Adrenal gland (tissue), 12 donors: ENCODE results near the gene PRKG1. TPM values are rescaled to one million over a fixed set of nuclear protein-coding genes. Genes with fewer than 3 reads are reported as not detected.

Experiments used
- DNase-seq, 7 donors: peaks; one replicate each; pipeline ENCODE4 v3.0.0-alpha.2; 2019 to 2020
- H3K27ac ChIP-seq, 5 donors: fragments of 200-600 bp; sonication (generic) in 4 of 5; 1 replicate in 3 of 5; 2 replicates in 2 of 5; pipeline versions ENCODE4 v1.5.1 to v1.8.0; 2016 to 2020; ENCODE audit warnings: mild to moderate bottlenecking in 1 of 5
- H3K27me3 ChIP-seq: fragments of 200-600 bp; 2 replicates; pipeline ENCODE4 v1.8.0; 2021
- H3K36me3 ChIP-seq, 2 donors: fragments of 200-600 bp; replicated peaks in 1 of 2; 1 replicate in 1 of 2; 2 replicates in 1 of 2; pipeline versions ENCODE4 v1.5.1 to v1.8.0; 2018 to 2022
- H3K4me1 ChIP-seq, 2 donors: fragments of 200-600 bp; replicated peaks in 1 of 2; 1 replicate in 1 of 2; 2 replicates in 1 of 2; pipeline versions ENCODE4 v1.5.1 to v1.8.0; 2018 to 2021
- H3K4me3 ChIP-seq, 4 donors: fragments of 200-600 bp; sonication (generic) in 3 of 4; one replicate each; pipeline ENCODE4 v1.5.1; 2016 to 2018
- H3K9me3 ChIP-seq, 3 donors: fragments of 200-600 bp; sonication (generic) in 1 of 3; replicated peaks in 1 of 3; 1 replicate in 2 of 3; 2 replicates in 1 of 3; pipeline versions ENCODE4 v1.5.1 to v1.8.0; 2016 to 2021
- CTCF ChIP-seq, 6 experiments: fragments of 450-650 bp in 4 of 6; fragments of 200-600 bp in 2 of 6; sonication (generic) in 1 of 6; IDR thresholded peaks; 1 replicate in 5 of 6; 2 replicates in 1 of 6; pipeline versions ENCODE4 v1.5.1 to v1.8.0; 2016 to 2021; ENCODE audit warnings: antibody characterized with exemption in 6 of 6, mild to moderate bottlenecking in 2 of 6, moderate library complexity in 1 of 6
- POLR2A ChIP-seq, 2 donors: fragments of 450-650 bp; IDR thresholded peaks; one replicate each; pipeline ENCODE4 v1.6.1; 2017; ENCODE audit warnings: antibody characterized with exemption in 2 of 2, mild to moderate bottlenecking in 2 of 2, moderate library complexity in 1 of 2
- WGBS, 4 donors: extraction: QIAGEN DNeasy Blood & Tissue Kit in 2 of 4; methylation state at CpG; one replicate each; pipeline versions ENCODE4 v1.1.5 to v1.1.7; 2013 to 2017; 5-methylcytosine and 5-hydroxymethylcytosine counted together
- intact Hi-C, 2 donors: fragments of 100-400 bp; cut with DNase I; formaldehyde crosslinking; loops; one replicate each; pipeline versions ENCODE4 v1.14.1 to v1.15.0; 2022 to 2023
- polyA plus RNA-seq, 3 donors: library from polyadenylated mRNA; stranded (reverse); fragments of 200-250 nt in 2 of 3; fragments of 350-450 nt in 1 of 3; fragmentation: Illumina TruSeq in 1 of 3; extraction: RNeasy Lipid Tissue Mini Kit (QIAGEN cat#74804) in 1 of 3; gene quantifications; one replicate each; pipeline ENCODE4 v1.2.3, GENCODE V29; 2013 to 2014
- total RNA-seq, 9 donors: library from RNA; depleted of rRNA in 4 of 9; stranded (reverse); fragments of >200 nt in 4 of 9; fragments of 120-200 nt in 1 of 9; fragmentation: NEBNext Ultra II Directional in 1 of 9; extraction: Animal tissue kit (Norgen Biotek cat#: 25700) in 1 of 9; gene quantifications; one replicate each; pipeline versions ENCODE4 v1.1.0 to v1.2.4, GENCODE V29; 2013 to 2023
- donor health status: healthy with polysubstance abuse.
- donor health status: Bipolar disorder and iron deficiency.
- donor health status: DM: yes; HTN: yes; CAD: no.
- donor health status: DM: no; HTN: no; CAD: no.
- donor health status: DM: no; HTN: no; CAD: no.
- donor health status: DM: yes; HTN: yes; CAD: no.

The PRKG1 gene
- total and polyA plus RNA-seq, 12 donors = 6.9 to 104 (median 29.7) TPM

GRCh38 chr10:51999096-51999495 lies 924.8 kb downstream of the PRKG1 start:
- Histone ChIP-seq H3K36me3 (no peaks in the 10 kb centered on the region), H3K4me3 (no peak overlapping the region), H3K4me1 (peaks cover 0 to 3% of the 10 kb centered on the region in 2 donors), H3K27ac (no peak overlapping the region), H3K27me3 (no peaks in the 10 kb centered on the region), H3K9me3 (no peaks in the 10 kb centered on the region)
- DNase-seq = no peak
- intact Hi-C loops = no loop called here
- 74 to 80% (median 79%) methylated on average over 5 of the region's 5 CpGs for WGBS, 4 donors
- TF ChIP-seq POLR2A (IDR thresholded peaks at IDR 0.05) (no peak), CTCF (IDR thresholded peaks at IDR 0.05) (no peak)

- WGBS, 4 donors = 49 to 56% (median 52%) methylated on average over 5 of the region's 5 CpGs
- Histone ChIP-seq H3K4me1 (peaks cover 0 to 3% of the 10 kb centered on the region in 2 donors), H3K4me3 (no peak overlapping the region), H3K9me3 (no peaks in the 10 kb centered on the region), H3K27ac (no peak overlapping the region), H3K36me3 (no peaks in the 10 kb centered on the region), H3K27me3 (no peaks in the 10 kb centered on the region)
- no peak for TF ChIP-seq POLR2A (IDR thresholded peaks at IDR 0.05)
- peak; percentile 31 to 61 (median 48) for TF ChIP-seq CTCF (IDR thresholded peaks at IDR 0.05)
- intact Hi-C loops = no loop called here
- DNase-seq = no peak
Observed at GRCh38 chr10:52004342-52004949, 930.2 kb downstream of the PRKG1 start.

- Histone ChIP-seq H3K27ac (no peak overlapping the region), H3K27me3 (no peaks in the 10 kb centered on the region), H3K4me1 (peaks cover 0 to 3% of the 10 kb centered on the region in 2 donors), H3K36me3 (no peaks in the 10 kb centered on the region), H3K9me3 (no peaks in the 10 kb centered on the region), H3K4me3 (no peak overlapping the region)
- no peak for DNase-seq
- 93 to 99% (median 97%) methylated on average over 2 of the region's 2 CpGs for WGBS, 4 donors
- intact Hi-C loops = no loop called here
- no peak for TF ChIP-seq POLR2A (IDR thresholded peaks at IDR 0.05)
- no peak for TF ChIP-seq CTCF (IDR thresholded peaks at IDR 0.05)
Observed at GRCh38 chr10:52007091-52007490, 932.8 kb downstream of the PRKG1 start.

- H3K27ac ChIP-seq = no peak overlapping the region
- TF ChIP-seq POLR2A (IDR thresholded peaks at IDR 0.05) (no peak), CTCF (IDR thresholded peaks at IDR 0.05) (no peak)
- no peaks in the 10 kb centered on the region for H3K4me1 ChIP-seq
- H3K36me3 ChIP-seq = no peaks in the 10 kb centered on the region
- peaks cover 0 to 5% (median 0%) of the 10 kb centered on the region in 3 donors for H3K9me3 ChIP-seq
- 89 to 98% (median 91%) methylated on average over 1 of the region's 1 CpG for WGBS, 4 donors
- H3K27me3 ChIP-seq = no peaks in the 10 kb centered on the region
- H3K4me3 ChIP-seq = no peak overlapping the region
- intact Hi-C loops = no loop called here
- no peak for DNase-seq
Observed at GRCh38 chr10:52011118-52011517, 936.8 kb downstream of the PRKG1 start.
